IMR-90 (cell line): ENCODE data around the gene MRAP. TPM values are rescaled to one million over a fixed set of nuclear protein-coding genes. Genes with fewer than 3 reads are reported as not detected.

Source experiments
- ATAC-seq: fragments of 200-7000 bp; cut with Tn5 transposase; 2 replicates; pipeline ENCODE4 v1.9.1; 2020; ENCODE audit warnings: low read depth, mild to moderate bottlenecking, moderate library complexity
- BruUV-seq: library from RNA; stranded (reverse); fragments of 400-500 nt; replicated peaks from 2 replicates; lab custom pipeline; 2021; lab: Mats Ljungman, UMichigan
- CTCF ChIA-PET: fragments of 300-600 bp; formaldehyde crosslinking; extraction: SDS; loops from one replicate; lab custom pipeline; 2021; ENCODE audit warnings: antibody characterized with exemption; lab: Yijun Ruan, JAX
- POLR2A ChIA-PET: fragments of 300-600 bp; sonication (Branson Sonifier 250); formaldehyde crosslinking; loops from one replicate; lab custom pipeline; 2022; ENCODE audit warnings: antibody characterized with exemption; ENCODE audit not compliant: unreplicated experiment; lab: Charles Lee
- DNase-seq: peaks from one replicate; pipeline ENCODE4 v3.0.0; 2013
- H2AFZ ChIP-seq: replicated peaks from 2 replicates; pipeline ENCODE3; 2013; ENCODE audit warnings: low read length, mild to moderate bottlenecking; ENCODE audit not compliant: poor library complexity
- H2AK5ac ChIP-seq: 2 replicates; pipeline ENCODE4 v1.6.1; 2013; ENCODE audit warnings: low read depth, low read length, inconsistent platforms
- H2AK9ac ChIP-seq: replicated peaks from 2 replicates; pipeline ENCODE3; 2013; ENCODE audit warnings: mild to moderate bottlenecking, low read depth, low read length, moderate library complexity; ENCODE audit not compliant: poor library complexity
- H2BK120ac ChIP-seq: 2 replicates; pipeline ENCODE4 v1.6.1; 2013; ENCODE audit warnings: low read depth, low read length, inconsistent platforms
- H2BK15ac ChIP-seq: 3 replicates; pipeline ENCODE4 v1.6.1; 2013; ENCODE audit warnings: low read depth, low read length, inconsistent platforms
- H2BK20ac ChIP-seq: 2 replicates; pipeline ENCODE4 v1.6.1; 2013; ENCODE audit warnings: low read depth, mild to moderate bottlenecking, inconsistent platforms, low read length, moderate library complexity
- H2BK5ac ChIP-seq: 2 replicates; pipeline ENCODE4 v1.6.1; 2013; ENCODE audit warnings: mild to moderate bottlenecking, low read depth, low read length, inconsistent platforms; ENCODE audit not compliant: poor library complexity, severe bottlenecking
- H3K14ac ChIP-seq: replicated peaks from 2 replicates; pipeline ENCODE4 v1.6.1; 2013; ENCODE audit warnings: low read depth, low read length, inconsistent platforms
- H3K18ac ChIP-seq: 2 replicates; pipeline ENCODE4 v1.6.1; 2013; ENCODE audit warnings: low read depth, low read length, control low read depth
- H3K23ac ChIP-seq: 2 replicates; pipeline ENCODE4 v1.6.1; 2013; ENCODE audit warnings: low read depth, low read length, inconsistent platforms
- H3K27ac ChIP-seq: 2 replicates; pipeline ENCODE4 v1.5.1; 2013; ENCODE audit warnings: mild to moderate bottlenecking, control low read depth, low read length; ENCODE audit not compliant: insufficient read depth
- H3K27me3 ChIP-seq: 2 replicates; pipeline ENCODE4 v1.6.1; 2013; ENCODE audit warnings: low read length; ENCODE audit not compliant: control insufficient read depth, insufficient read depth
- H3K36me3 ChIP-seq: 2 replicates; pipeline ENCODE4 v1.6.1; 2013; ENCODE audit warnings: low read length, mixed read lengths; ENCODE audit not compliant: control insufficient read depth, insufficient read depth
- H3K4ac ChIP-seq: 2 replicates; pipeline ENCODE4 v1.6.1; 2013; ENCODE audit warnings: low read depth, low read length, inconsistent platforms
- H3K4me1 ChIP-seq: 2 replicates; pipeline ENCODE4 v1.6.1; 2013; ENCODE audit warnings: low read length, mixed read lengths; ENCODE audit not compliant: control insufficient read depth, insufficient read depth
- H3K4me2 ChIP-seq: 2 replicates; pipeline ENCODE4 v1.6.1; 2013; ENCODE audit warnings: low read depth, mild to moderate bottlenecking, control low read depth, low read length, moderate library complexity
- H3K4me3 ChIP-seq: 2 replicates; pipeline ENCODE4 v1.5.1; 2013; ENCODE audit warnings: low read depth, mild to moderate bottlenecking, control low read depth, low read length, moderate library complexity; ENCODE audit not compliant: insufficient read depth
- H3K56ac ChIP-seq: 2 replicates; pipeline ENCODE4 v1.6.1; 2013; ENCODE audit warnings: low read length, inconsistent platforms; ENCODE audit not compliant: insufficient read depth; ENCODE audit errors: extremely low read depth
- H3K79me1 ChIP-seq, 2 experiments: 2 replicates each; pipeline ENCODE4 v1.6.1; 2013; ENCODE audit warnings: low read length in 2 of 2, inconsistent platforms in 1 of 2, low read depth in 1 of 2
- H3K9ac ChIP-seq: 2 replicates; pipeline ENCODE4 v1.6.1; 2013; ENCODE audit warnings: low read depth, low read length, control low read depth
- H3K9me1 ChIP-seq: 2 replicates; pipeline ENCODE4 v1.6.1; 2013; ENCODE audit warnings: low read length, inconsistent platforms; ENCODE audit not compliant: insufficient read depth
- H3K9me3 ChIP-seq: 2 replicates; pipeline ENCODE4 v1.6.1; 2013; ENCODE audit warnings: low read length; ENCODE audit not compliant: control insufficient read depth, insufficient read depth
- H4K20me1 ChIP-seq: 2 replicates; pipeline ENCODE4 v1.6.1; 2013; ENCODE audit warnings: low read length, inconsistent platforms; ENCODE audit not compliant: insufficient read depth
- H4K5ac ChIP-seq: 2 replicates; pipeline ENCODE4 v1.6.1; 2013; ENCODE audit warnings: mild to moderate bottlenecking, low read depth, low read length, control low read depth
- H4K8ac ChIP-seq, 2 experiments: 2 replicates each; pipeline ENCODE4 v1.6.1; 2013; ENCODE audit warnings: low read depth in 2 of 2, low read length in 2 of 2, control low read depth in 1 of 2, inconsistent platforms in 1 of 2
- H4K91ac ChIP-seq: 2 replicates; pipeline ENCODE4 v1.6.1; 2013; ENCODE audit warnings: low read depth, low read length, inconsistent platforms; ENCODE audit not compliant: insufficient read depth
- CEBPB ChIP-seq: IDR thresholded peaks from 2 replicates; pipeline ENCODE4 v1.6.1; 2012; ENCODE audit warnings: low read depth, low read length, improper control_type of control experiment
- WGBS, 2 experiments: methylation state at CpG; one replicate each; pipeline versions ENCODE4 v1.1.5 to v1.1.7; 2013; ENCODE audit warnings: missing lambda C conversion rate in 2 of 2; ENCODE audit not compliant: insufficient read length in 1 of 2; ENCODE audit errors: extremely low coverage in 2 of 2; 5-methylcytosine and 5-hydroxymethylcytosine counted together
- dilution Hi-C: fragments of 300-500 bp; cut with HindIII; formaldehyde crosslinking; loops from one replicate; pipeline ENCODE4 v1.14.3; 2018; ENCODE audit warnings: low sequenced_read_pairs; ENCODE audit not compliant: unreplicated experiment
- in situ Hi-C: fragments of 300-500 bp; cut with MboI; formaldehyde crosslinking; loops from 3 replicates; pipeline ENCODE4 v1.14.3; 2019; ENCODE audit warnings: low sequenced_read_pairs, inconsistent platforms, mixed read lengths
- intact Hi-C: fragments of 100-400 bp; cut with micrococcal nuclease; formaldehyde crosslinking; loops from 2 replicates; pipeline ENCODE4 v1.10.0; 2022
- polyA plus RNA-seq, 3 experiments: library from polyadenylated mRNA; depleted of rRNA; stranded (reverse); fragments of >200 nt; gene quantifications; 2 replicates each; pipeline ENCODE4 v1.2.3, GENCODE V29; 2012; ENCODE audit warnings: low replicate concordance in 1 of 3
- total RNA-seq: library from RNA; depleted of rRNA; stranded (reverse); fragments of >200 nt; gene quantifications from 2 replicates; pipeline ENCODE4 v1.2.3, GENCODE V29; 2012
- TF ChIP-seq, protein P1 (sequence below): fragments of 150-350 bp; IDR thresholded peaks from 2 replicates; pipeline ENCODE4 v1.6.1; 2016; ENCODE audit warnings: low read depth, mild to moderate bottlenecking, low read length, moderate library complexity, borderline replicate concordance

The MRAP gene
- total and polyA plus RNA-seq, 2 of the 4 experiments (the other 2 are of a cell fraction) = not detected

- intact Hi-C loops (no loop called here), dilution Hi-C loops (no loop called here), in situ Hi-C loops (no loop called here)
- Histone ChIP-seq H2AK5ac (no peak overlapping the region), H3K36me3 (peaks cover 7% of the 10 kb centered on the region), H3K18ac (no peak overlapping the region), H3K27ac (no peak overlapping the region), H2BK5ac (no peak overlapping the region), H4K8ac (no peak overlapping the region), H2BK20ac (no peak overlapping the region), H2AFZ (no peak overlapping the region), H3K9ac (no peak overlapping the region), H3K4me3 (no peak overlapping the region), H2BK15ac (no peak overlapping the region), H4K91ac (no peak overlapping the region), H3K79me1 (peaks cover 0 to 11% of the 10 kb centered on the region in 2 experiments; a peak in 1 of 4 replicates), H3K4me2 (no peak overlapping the region), H3K23ac (no peak overlapping the region), H3K27me3 (no peaks in the 10 kb centered on the region), H2AK9ac (no peak overlapping the region), H3K56ac (no peak overlapping the region), H3K9me3 (no peaks in the 10 kb centered on the region), H3K14ac (no peak overlapping the region), H3K4ac (no peak overlapping the region), H2BK120ac (no peak overlapping the region), H4K20me1 (no peaks in the 10 kb centered on the region; the same call in 1 of the 2 replicates), H4K5ac (no peak overlapping the region), H3K9me1 (peaks cover under 1% of the 10 kb centered on the region), H3K4me1 (peaks cover 2% of the 10 kb centered on the region; the same call in 1 of the 2 replicates)
- BruUV-seq = no TSS peak
- WGBS, 2 experiments = no CpG with 5 or more reads among the region's 4 CpGs
- ATAC-seq = peak; percentile 24; the same call in 1 of the 2 replicates
- TF ChIP-seq, protein P1, sequence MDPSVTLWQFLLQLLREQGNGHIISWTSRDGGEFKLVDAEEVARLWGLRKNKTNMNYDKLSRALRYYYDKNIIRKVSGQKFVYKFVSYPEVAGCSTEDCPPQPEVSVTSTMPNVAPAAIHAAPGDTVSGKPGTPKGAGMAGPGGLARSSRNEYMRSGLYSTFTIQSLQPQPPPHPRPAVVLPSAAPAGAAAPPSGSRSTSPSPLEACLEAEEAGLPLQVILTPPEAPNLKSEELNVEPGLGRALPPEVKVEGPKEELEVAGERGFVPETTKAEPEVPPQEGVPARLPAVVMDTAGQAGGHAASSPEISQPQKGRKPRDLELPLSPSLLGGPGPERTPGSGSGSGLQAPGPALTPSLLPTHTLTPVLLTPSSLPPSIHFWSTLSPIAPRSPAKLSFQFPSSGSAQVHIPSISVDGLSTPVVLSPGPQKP = no peak
- TF ChIP-seq CEBPB = peak; percentile 90
- CTCF ChIA-PET = interaction anchor here (0.6 kb wide), 1 partner anchor 355 kb away, joined by 4 read pairs; no protein-coding TSS in a partner anchor
- POLR2A ChIA-PET = no interaction called here
- DNase-seq = peak; percentile 55
Measured at GRCh38 chr21:32307706-32308105, 9.1 kb downstream of the MRAP start.
